ENCODE data around the gene MRPS18A. TPM values are rescaled to one million over a fixed set of nuclear protein-coding genes. Genes with fewer than 3 reads are reported as not detected.

The MRPS18A gene
- total and polyA plus RNA-seq, 2 donors (not counting 3 experiments of a cell fraction or from before 2014, with no cell fraction given) = 39.8 to 83.8 TPM

- intact Hi-C loops (cut with micrococcal nuclease) = no loop called here
- DNase-seq (ENCODE audit: low read depth, low spot score) (no peak), FAIRE-seq (no peak)
- peaks cover 3% of the 10 kb centered on the region for H3K4me1 ChIP-seq (ENCODE audit: control insufficient read depth, extremely low read depth, insufficient read depth, low read length)
- no TSS peak for BruUV-seq (replicated peaks)
- H3K4me2 ChIP-seq (ENCODE audit: insufficient read depth, low read length) = no peak overlapping the region
- H3K79me2 ChIP-seq (ENCODE audit: control insufficient read depth, insufficient read depth, low read length) = no peaks in the 10 kb centered on the region
- ChIA-PET CTCF (interaction anchor here (0.7 to 2.5 kb wide), 4 partner anchors 101 to 410 kb away, joined by 3 to 17 read pairs (median 4); no protein-coding TSS in a partner anchor), POLR2A (no interaction called here)
- H2AFZ ChIP-seq (ENCODE audit: low read depth, low read length) = no peak overlapping the region
- dilution Hi-C loops (cut with MboI; ENCODE audit: extremely low pct_ligation_motif_present, low sequenced_read_pairs) = no loop called here
- peaks cover 9 to 42% of the 10 kb centered on the region in 2 experiments for H3K36me3 ChIP-seq (ENCODE audit: control insufficient read depth in 2 of 2, extremely low read depth in 1 of 2, insufficient read depth in 2 of 2, low read length in 2 of 2)
- no peak overlapping the region for H3K4me3 ChIP-seq (replicated peaks in 1 of 3; ENCODE audit: insufficient read depth in 1 of 3, low read depth in 1 of 3, low read length in 3 of 3)
- H3K9ac ChIP-seq (replicated peaks; ENCODE audit: extremely low read depth, insufficient read depth, low read length) = no peak overlapping the region
- no peak overlapping the region for H3K27ac ChIP-seq (ENCODE audit: insufficient read depth, low read depth, low read length)
- H4K20me1 ChIP-seq (replicated peaks; ENCODE audit: control insufficient read depth, extremely low read depth, insufficient read depth, low read length) = no peaks in the 10 kb centered on the region
- no peaks in the 10 kb centered on the region for H3K9me1 ChIP-seq (replicated peaks; ENCODE audit: control insufficient read depth, extremely low read depth, insufficient read depth, low read length)
- H3K27me3 ChIP-seq (ENCODE audit: control insufficient read depth in 2 of 2, insufficient read depth in 2 of 2, low read length in 2 of 2) = no peaks in the 10 kb centered on the region
- H3K9me3 ChIP-seq (replicated peaks; ENCODE audit: control insufficient read depth, insufficient read depth, low read length) = no peaks in the 10 kb centered on the region
- no peak for TF ChIP-seq GATA2 (IDR thresholded peaks at IDR 0.05; ENCODE audit: insufficient read depth, insufficient read length, low read depth, low read length)
- TF ChIP-seq POLR2AphosphoS5 (IDR thresholded peaks at IDR 0.05; ENCODE audit: insufficient read depth, low read depth, low read length) = no peak
- no peak for TF ChIP-seq EZH2 (IDR thresholded peaks at IDR 0.05; ENCODE audit: borderline replicate concordance, low read depth, low read length, severe bottlenecking)
- TF ChIP-seq JUN (IDR thresholded peaks at IDR 0.05; ENCODE audit: borderline replicate concordance, insufficient read depth, insufficient read length, low read depth) = no peak
- TF ChIP-seq POLR2A (IDR thresholded peaks at IDR 0.05; ENCODE audit: low read depth, low read length) = no peak
- no peak for TF ChIP-seq FOS (IDR thresholded peaks at IDR 0.05; ENCODE audit: borderline replicate concordance, insufficient read depth, low read length)
- no peak for TF ChIP-seq MYC (IDR thresholded peaks at IDR 0.05; ENCODE audit: low read depth, low read length)
- no peak for TF ChIP-seq CTCF (IDR thresholded peaks at IDR 0.05; ENCODE audit: extremely low read depth in 1 of 2, insufficient read depth in 1 of 2, low read depth in 1 of 2, low read length in 2 of 2)
- no peak for TF ChIP-seq MAX (IDR thresholded peaks at IDR 0.05; ENCODE audit: insufficient read depth, insufficient read length)
These were observed 14.0 kb downstream of the MRPS18A start for GRCh38 chr6:43673444-43674084.
